Effector CD4-positive, alpha-beta T cell (primary cell): ENCODE measurements around the gene ADAMTSL4.
A peak's percentile ranks its signal among the peaks of the same experiment; 100 is the strongest.
"Not testable (repeated sequence)": the region's sequence is repeated elsewhere in the genome, so short reads cannot be mapped to it uniquely, and the experiment has no call there.

Source experiments
- DNase-seq: peaks from one replicate; pipeline ENCODE4 v3.0.0-alpha.2; 2020

The ADAMTSL4 gene

GRCh38 chr1:150555971-150556865 lies 7.0 kb downstream of the ADAMTSL4 start:
- no peak for DNase-seq

- DNase-seq: no peak
Observed at GRCh38 chr1:150557065-150557600, 7.9 kb downstream of the ADAMTSL4 start.

GRCh38 chr1:150557813-150558212 lies 8.6 kb downstream of the ADAMTSL4 start:
- DNase-seq: no peak

GRCh38 chr1:150558303-150558704 lies 9.1 kb downstream of the ADAMTSL4 start:
- DNase-seq: no peak

- no peak for DNase-seq
Observed at GRCh38 chr1:150558761-150559655, 9.8 kb downstream of the ADAMTSL4 start.

- no peak for DNase-seq
Observed at GRCh38 chr1:150559656-150560010, 10.4 kb downstream of the ADAMTSL4 start.

- peak; percentile 69 for DNase-seq
Observed at GRCh38 chr1:150560011-150560438, 10.8 kb downstream of the ADAMTSL4 start.

- DNase-seq: peak; percentile 65
Observed at GRCh38 chr1:150560576-150561253, 11.5 kb downstream of the ADAMTSL4 start.

GRCh38 chr1:150561254-150561973 lies 12.2 kb downstream of the ADAMTSL4 start:
- DNase-seq: peak; percentile 39

- peak; percentile 71 for DNase-seq
Observed at GRCh38 chr1:150561974-150562445, 12.8 kb downstream of the ADAMTSL4 start.

GRCh38 chr1:150562446-150563339 lies 13.5 kb downstream of the ADAMTSL4 start:
- peak; percentile 63 for DNase-seq

GRCh38 chr1:150563340-150564038 lies 14.3 kb downstream of the ADAMTSL4 start:
- DNase-seq: peak; percentile 44

- no peak for DNase-seq
Observed at GRCh38 chr1:150564051-150564991, 15.1 kb downstream of the ADAMTSL4 start.

- not testable (repeated sequence) for DNase-seq
Observed at GRCh38 chr1:150565240-150565991, 16.2 kb downstream of the ADAMTSL4 start.

GRCh38 chr1:150566589-150567340 lies 17.6 kb downstream of the ADAMTSL4 start:
- no peak for DNase-seq

GRCh38 chr1:150567341-150567716 lies 18.1 kb downstream of the ADAMTSL4 start:
- no peak for DNase-seq
